ENCODE measurements around the gene TLR10. TPM values are rescaled to one million over a fixed set of nuclear protein-coding genes. Genes with fewer than 3 reads are reported as not detected.
A peak's percentile ranks its signal among the peaks of the same experiment; 100 is the strongest.

Gene TLR10
- total and polyA plus RNA-seq, 2 experiments from 2014 or later = 0.14 TPM; not detected in 1

GRCh38 chr4:38728631-38729141, 54.1 kb downstream of the TLR10 start:
- Mint-ChIP-seq H3K27me3 (ENCODE audit: insufficient read depth, low read depth, poor library complexity) (peaks cover 7% of the 10 kb centered on the region), H3K27ac (no peak overlapping the region)

GRCh38 chr4:38724475-38724808, 58.3 kb downstream of the TLR10 start:
- Histone ChIP-seq H3K4me1 (ENCODE audit: insufficient read depth) (0 out of 2 replicates have a peak, but pooled peaks cover 7% of the 10 kb centered on the region), H3K4me2 (no peak overlapping the region), H3K27ac (ENCODE audit: low read depth) (no peak overlapping the region), H3K9me2 (ENCODE audit: insufficient read depth) (0 out of 2 replicates have a peak, but pooled peaks cover 7% of the 10 kb centered on the region), H3K36me3 (ENCODE audit: insufficient read depth) (no peaks in the 10 kb centered on the region), H3K27me3 (ENCODE audit: insufficient read depth) (no peaks in the 10 kb centered on the region), H3K79me2 (replicated peaks; ENCODE audit: insufficient read depth) (no peaks in the 10 kb centered on the region), H2AFZ (no peak overlapping the region), H3F3A (replicated peaks; ENCODE audit: low read depth) (no peaks in the 10 kb centered on the region), H3K4me3 (no peak overlapping the region), H4K20me1 (replicated peaks; ENCODE audit: insufficient read depth) (no peaks in the 10 kb centered on the region)
- no peak overlapping the region for H3K27ac Mint-ChIP-seq
- ATAC-seq (no peak), DNase-seq (ENCODE audit: low spot score) (no peak)
- TF ChIP-seq ZNF331 (CRISPR knock-in tag; IDR thresholded peaks at IDR 0.05; ENCODE audit: low read depth) (no peak), CREB1 (CRISPR knock-in tag; IDR thresholded peaks at IDR 0.05; ENCODE audit: low read depth) (no peak), EZH2 (IDR thresholded peaks at IDR 0.05; ENCODE audit: low read depth, unreplicated experiment) (no peak), CTCF (conservative IDR thresholded peaks at IDR 0.05; ENCODE audit: low read depth in 2 of 2) (no peak)
- H3K9me3 Mint-ChIP-seq = peaks cover 4% of the 10 kb centered on the region; the same call in 1 of the 3 replicates
- H3K4me1 Mint-ChIP-seq = peaks cover 16% of the 10 kb centered on the region
- no peaks in the 10 kb centered on the region for H3K36me3 Mint-ChIP-seq (ENCODE audit: low read depth)
- no peak overlapping the region for H3K4me3 Mint-ChIP-seq
- peaks cover 9% of the 10 kb centered on the region for H3K27me3 Mint-ChIP-seq (ENCODE audit: insufficient read depth, low read depth, poor library complexity)

More at GRCh38 chr4:38728631-38729141, 54.1 kb downstream of the TLR10 start:
- no peaks in the 10 kb centered on the region for H3K36me3 ChIP-seq (ENCODE audit: insufficient read depth)
- peak; percentile 61 for ATAC-seq
- TF ChIP-seq EZH2phosphoT487 (IDR thresholded peaks at IDR 0.05; ENCODE audit: unreplicated experiment) (no peak), STAT1 (IDR thresholded peaks at IDR 0.05; ENCODE audit: unreplicated experiment) (no peak), CTCF (conservative IDR thresholded peaks at IDR 0.05; ENCODE audit: low read depth in 2 of 2) (peak; percentile 47 to 69)
- no peaks in the 10 kb centered on the region for H3K27me3 ChIP-seq (ENCODE audit: insufficient read depth)
- DNase-seq (ENCODE audit: low spot score) = peak; percentile 70
- Mint-ChIP-seq H3K36me3 (ENCODE audit: low read depth) (peaks cover 10% of the 10 kb centered on the region; the same call in 2 of the 3 replicates), H3K4me1 (peaks cover 12% of the 10 kb centered on the region), H3K9me3 (peaks cover 10% of the 10 kb centered on the region), H3K4me3 (no peak overlapping the region)
- no peaks in the 10 kb centered on the region for H3F3A ChIP-seq (replicated peaks; ENCODE audit: low read depth)
- no peak overlapping the region for H2AFZ ChIP-seq
- no peak overlapping the region for H3K4me3 ChIP-seq
- 0 out of 2 replicates have a peak, but pooled peaks cover 4% of the 10 kb centered on the region for H3K4me1 ChIP-seq (ENCODE audit: insufficient read depth)
- no peaks in the 10 kb centered on the region for H3K79me2 ChIP-seq (replicated peaks; ENCODE audit: insufficient read depth)
- no peak overlapping the region for H3K27ac ChIP-seq (ENCODE audit: low read depth)
- 0 out of 2 replicates have a peak, but pooled peaks cover 7% of the 10 kb centered on the region for H3K9me2 ChIP-seq (ENCODE audit: insufficient read depth)
- H3K4me2 ChIP-seq = no peak overlapping the region
- no peaks in the 10 kb centered on the region for H4K20me1 ChIP-seq (replicated peaks; ENCODE audit: insufficient read depth)
